OCI-LY7 (cell line): ENCODE data around the gene C13orf42. TPM values are rescaled to one million over a fixed set of nuclear protein-coding genes. Genes with fewer than 3 reads are reported as not detected.

ENCODE experiments used
- Bru-seq: library from RNA; stranded (reverse); fragments of 400-500 nt; gene quantifications from one replicate; lab custom pipeline; 2021; lab: Mats Ljungman, UMichigan
- BruChase-seq, 2 experiments: library from RNA; stranded (reverse); fragments of 400-500 nt; gene quantifications; one replicate each; lab custom pipeline; 2021; lab: Mats Ljungman, UMichigan
- BruUV-seq: library from RNA; stranded (reverse); fragments of 400-500 nt; replicated peaks from 2 replicates; lab custom pipeline; 2021; lab: Mats Ljungman, UMichigan
- CTCF ChIA-PET: fragments of 300-600 bp; sonication (Branson Sonifier 250); formaldehyde crosslinking; loops from one replicate; lab custom pipeline; 2022; ENCODE audit warnings: antibody characterized with exemption; ENCODE audit not compliant: unreplicated experiment; lab: Charles Lee
- POLR2A ChIA-PET: fragments of 300-600 bp; sonication (Branson Sonifier 250); formaldehyde crosslinking; loops from one replicate; lab custom pipeline; 2022; ENCODE audit warnings: antibody characterized with exemption; lab: Charles Lee
- DNase-seq: peaks from one replicate; pipeline ENCODE4 v3.0.0-alpha.2; 2015; ENCODE audit warnings: low spot score
- H2AFZ ChIP-seq: fragments of 200-600 bp; sonication (generic), shearing (Covaris generic); 2 replicates; pipeline ENCODE4 v1.6.1; 2014; ENCODE audit warnings: mild to moderate bottlenecking, antibody characterized with exemption, low read length, moderate library complexity
- H3K27ac ChIP-seq: fragments of 200-600 bp; sonication (generic); 2 replicates; pipeline ENCODE4 v1.5.1; 2014; ENCODE audit warnings: mixed run types, low read depth, mild to moderate bottlenecking, moderate library complexity, low read length, inconsistent platforms; ENCODE audit not compliant: poor library complexity, severe bottlenecking
- H3K36me3 ChIP-seq: fragments of 200-600 bp; sonication (generic); 2 replicates; pipeline ENCODE4 v1.6.1; 2014; ENCODE audit warnings: mild to moderate bottlenecking, antibody characterized with exemption, low read length, moderate library complexity, mixed read lengths; ENCODE audit not compliant: insufficient read depth
- H3K4me1 ChIP-seq: fragments of 200-600 bp; sonication (generic); 2 replicates; pipeline ENCODE4 v1.5.1; 2014; ENCODE audit warnings: mild to moderate bottlenecking, low read length; ENCODE audit not compliant: insufficient read depth, poor library complexity, severe bottlenecking
- H3K4me2 ChIP-seq: fragments of 200-600 bp; sonication (generic); 2 replicates; pipeline ENCODE4 v1.6.1; 2014; ENCODE audit warnings: mild to moderate bottlenecking, low read length
- H3K4me3 ChIP-seq: fragments of 200-600 bp; sonication (generic); 2 replicates; pipeline ENCODE4 v1.5.1; 2014; ENCODE audit warnings: mild to moderate bottlenecking, low read depth, low read length; ENCODE audit not compliant: poor library complexity, severe bottlenecking
- H3K79me2 ChIP-seq: fragments of 200-600 bp; sonication (generic); 2 replicates; pipeline ENCODE4 v1.6.1; 2016; ENCODE audit warnings: low read depth, mild to moderate bottlenecking, low read length, moderate library complexity, mixed read lengths; ENCODE audit not compliant: insufficient read depth
- H3K9me2 ChIP-seq: fragments of 200-600 bp; sonication (generic); 2 replicates; pipeline ENCODE4 v1.6.1; 2016; ENCODE audit warnings: mild to moderate bottlenecking, low read length, mixed read lengths; ENCODE audit not compliant: insufficient read depth
- H3K9me3 ChIP-seq: fragments of 200-600 bp; sonication (generic); 2 replicates; pipeline ENCODE4 v1.6.1; 2014; ENCODE audit warnings: mild to moderate bottlenecking, mixed run types, low read length, mixed read lengths
- H4K20me1 ChIP-seq: fragments of 200-600 bp; sonication (generic); 2 replicates; pipeline ENCODE4 v1.6.1; 2014; ENCODE audit warnings: mild to moderate bottlenecking, antibody characterized with exemption, low read length, moderate library complexity, mixed read lengths; ENCODE audit not compliant: insufficient read depth
- CTCF ChIP-seq: fragments of 200-600 bp; sonication (generic); conservative IDR thresholded peaks from 2 replicates; pipeline ENCODE4 v1.5.1; 2014; ENCODE audit warnings: mild to moderate bottlenecking, antibody characterized with exemption, low read length, moderate library complexity, mixed read lengths
- EZH2phosphoT487 ChIP-seq: fragments of 200-600 bp; sonication (generic); IDR thresholded peaks from 2 replicates; pipeline ENCODE4 v1.6.1; 2018; ENCODE audit warnings: low read depth, borderline replicate concordance, mild to moderate bottlenecking, mixed run types, antibody characterized with exemption, low read length, moderate library complexity, mixed read lengths
- intact Hi-C: fragments of 100-400 bp; cut with micrococcal nuclease; formaldehyde crosslinking; loops from one replicate; pipeline ENCODE4 v1.10.0; 2022; ENCODE audit not compliant: unreplicated experiment
- long read RNA-seq: library from polyadenylated mRNA; stranded (forward); transcript quantifications from one replicate; pipeline ENCODE4 v2.0.0, GENCODE V29; 2022
- total RNA-seq, 2 experiments: library from RNA; depleted of rRNA in 1 of 2; stranded (reverse); fragments of >200 nt in 1 of 2; shearing (Covaris generic) in 1 of 2; gene quantifications; 2 replicates each; pipeline ENCODE4 v1.2.3, GENCODE V29; 2014 to 2022

Gene C13orf42
- not detected in 2 replicates for total RNA-seq (2014; rRNA removed; shearing (Covaris generic))
- not detected in 2 replicates for total RNA-seq (2022)
- Bru-seq, nascent RNA, result not detected
- BruChase-seq, experiment 1, labeled RNA remaining after a 6-hour chase, result not detected
- not detected for BruChase-seq, experiment 2, labeled RNA remaining after a 2-hour chase
- long read RNA-seq, result 0 reads

GRCh38 chr13:51111174-51111573, at the start of gene C13orf42:
Gene C13orf42 (minus strand): TSS chr13:51111274. CDS start chr13:51111209, 65 bp downstream.
- H3K4me3 ChIP-seq, result no peak within 1 kb of the TSS
- TF ChIP-seq EZH2phosphoT487 (no peak), CTCF (no peak)
- no peak within 1 kb of the TSS for H3K4me2 ChIP-seq
- ChIA-PET CTCF (no interaction called here), POLR2A (no interaction called here)
- intact Hi-C loops, result no loop called here
- no peak for DNase-seq
- no peaks in the 10 kb centered on the region for H3K9me3 ChIP-seq
- no TSS peak for BruUV-seq
- no peaks in the 10 kb centered on the region for H4K20me1 ChIP-seq
- no peaks in the 10 kb centered on the region for H3K4me1 ChIP-seq
- H3K36me3 ChIP-seq, result no peaks in the 10 kb centered on the region
- H2AFZ ChIP-seq, result no peak within 1 kb of the TSS
- no peaks in the 10 kb centered on the region for H3K79me2 ChIP-seq
- no peaks in the 10 kb centered on the region for H3K9me2 ChIP-seq
- H3K27ac ChIP-seq, result no peak within 1 kb of the TSS

DNA sequence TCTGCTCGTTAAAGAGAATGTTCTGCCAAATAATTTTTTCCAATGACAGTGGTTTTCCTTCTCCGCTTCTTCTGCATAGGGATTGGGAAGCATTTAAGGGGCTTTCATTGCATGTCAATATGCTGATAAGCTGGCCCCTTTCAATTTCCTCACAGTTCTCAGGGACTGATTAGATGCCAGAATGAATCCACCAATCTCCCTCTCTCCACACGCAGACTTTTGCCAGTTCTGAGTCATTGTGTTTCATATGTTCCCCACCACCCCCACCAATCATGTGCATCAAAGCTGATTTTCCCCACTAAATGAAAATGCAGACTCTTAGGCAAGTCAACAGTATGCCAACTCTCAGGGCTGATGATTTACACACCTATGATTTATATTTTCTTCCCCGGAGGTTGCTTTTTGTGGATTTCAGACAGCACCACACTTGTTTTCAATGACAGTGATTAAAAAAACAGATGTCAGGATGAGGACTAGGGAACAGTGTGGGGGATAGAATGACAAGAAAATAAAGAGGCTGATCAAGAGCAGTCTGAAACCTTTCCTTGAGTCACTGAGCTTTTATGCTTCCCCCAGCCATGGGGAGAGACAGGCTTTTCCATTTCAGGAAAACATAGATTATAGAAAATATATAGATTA, 47.9 kb upstream of the C13orf42 start:
- Histone ChIP-seq H3K36me3 (no peaks in the 10 kb centered on the region), H2AFZ (no peak overlapping the region), H3K79me2 (no peaks in the 10 kb centered on the region), H3K27ac (no peak overlapping the region), H3K4me2 (no peak overlapping the region), H3K4me3 (no peak overlapping the region), H3K9me3 (no peaks in the 10 kb centered on the region), H3K9me2 (no peaks in the 10 kb centered on the region), H3K4me1 (no peaks in the 10 kb centered on the region), H4K20me1 (no peaks in the 10 kb centered on the region)
- no peak for DNase-seq
- CTCF ChIA-PET, result no interaction called here
- no peak for TF ChIP-seq CTCF
- TF ChIP-seq EZH2phosphoT487, result no peak
- intact Hi-C loops, result no loop called here
- POLR2A ChIA-PET, result no interaction called here
- no TSS peak for BruUV-seq

DNA sequence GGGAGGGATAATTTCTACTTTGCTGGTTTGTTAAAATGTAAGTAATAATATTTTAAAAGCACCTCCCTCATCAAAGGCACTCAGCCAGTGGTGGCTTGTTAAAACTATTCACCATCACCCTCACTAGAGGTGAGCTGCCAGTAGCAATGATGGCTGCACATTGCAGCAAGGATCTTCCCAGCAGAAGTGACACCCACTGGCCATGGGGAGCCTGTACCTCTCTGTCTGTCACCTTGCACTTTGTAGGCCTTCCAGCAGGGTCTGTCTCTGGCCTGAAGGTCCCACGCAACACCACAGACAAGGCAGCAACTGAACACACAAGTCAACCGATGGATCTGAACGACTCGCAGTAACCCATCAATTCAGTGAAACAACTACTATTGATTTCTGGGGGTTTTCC, 47.3 kb upstream of the C13orf42 start:
- no peaks in the 10 kb centered on the region for H3K9me2 ChIP-seq
- no TSS peak for BruUV-seq
- H3K79me2 ChIP-seq, result no peaks in the 10 kb centered on the region
- H3K4me2 ChIP-seq, result no peak overlapping the region
- no peak overlapping the region for H3K4me3 ChIP-seq
- TF ChIP-seq EZH2phosphoT487 (no peak), CTCF (no peak)
- intact Hi-C loops, result no loop called here
- no peak overlapping the region for H2AFZ ChIP-seq
- ChIA-PET POLR2A (no interaction called here), CTCF (no interaction called here)
- no peaks in the 10 kb centered on the region for H4K20me1 ChIP-seq
- DNase-seq, result no peak
- no peaks in the 10 kb centered on the region for H3K9me3 ChIP-seq
- H3K36me3 ChIP-seq, result no peaks in the 10 kb centered on the region
- no peaks in the 10 kb centered on the region for H3K4me1 ChIP-seq
- no peak overlapping the region for H3K27ac ChIP-seq
